Hepatocyte (in vitro differentiated cells): Measurements from ENCODE around the gene MIX23. TPM values are rescaled to one million over a fixed set of nuclear protein-coding genes. Genes with fewer than 3 reads are reported as not detected.

Source experiments
- DNase-seq: peaks from one replicate; pipeline ENCODE4 v3.0.0-alpha.2; 2016; ENCODE audit warnings: low spot score
- H2AFZ ChIP-seq: fragments of 200-600 bp; sonication (generic); 2 replicates; pipeline ENCODE4 v1.6.0; 2016; ENCODE audit warnings: antibody characterized with exemption, mild to moderate bottlenecking
- H3K27ac ChIP-seq: fragments of 200-600 bp; sonication (generic); 2 replicates; pipeline ENCODE4 v1.5.1; 2016; ENCODE audit warnings: mild to moderate bottlenecking
- H3K27me3 ChIP-seq: fragments of 200-600 bp; sonication (generic); 2 replicates; pipeline ENCODE4 v1.6.1; 2016
- H3K36me3 ChIP-seq: fragments of 200-600 bp; sonication (generic); replicated peaks from 2 replicates; pipeline ENCODE4 v1.5.1; 2016; ENCODE audit warnings: low read depth; ENCODE audit not compliant: insufficient read depth
- H3K4me1 ChIP-seq: fragments of 200-600 bp; sonication (generic); 2 replicates; pipeline ENCODE4 v1.5.1; 2016; ENCODE audit warnings: mild to moderate bottlenecking, moderate library complexity; ENCODE audit not compliant: insufficient read depth
- H3K4me2 ChIP-seq: fragments of 200-600 bp; sonication (generic); 2 replicates; pipeline ENCODE4 v1.6.0; 2016
- H3K4me3 ChIP-seq: fragments of 200-600 bp; sonication (generic); 2 replicates; pipeline ENCODE4 v1.5.1; 2016; ENCODE audit warnings: mild to moderate bottlenecking
- H3K79me2 ChIP-seq: fragments of 200-600 bp; sonication (generic); 2 replicates; pipeline ENCODE4 v1.6.0; 2017; ENCODE audit warnings: mild to moderate bottlenecking
- H3K9me2 ChIP-seq: fragments of 200-600 bp; sonication (generic); replicated peaks from 2 replicates; pipeline ENCODE4 v1.6.0; 2017; ENCODE audit warnings: mild to moderate bottlenecking; ENCODE audit not compliant: insufficient read depth
- H3K9me3 ChIP-seq: fragments of 200-600 bp; sonication (generic); 2 replicates; pipeline ENCODE4 v1.5.1; 2016; ENCODE audit warnings: low read depth, mild to moderate bottlenecking
- H4K20me1 ChIP-seq: fragments of 200-600 bp; sonication (generic); 2 replicates; pipeline ENCODE4 v1.6.0; 2016; ENCODE audit warnings: mild to moderate bottlenecking; ENCODE audit not compliant: insufficient read depth, poor library complexity, severe bottlenecking
- EZH2 ChIP-seq: fragments of 200-600 bp; sonication (generic); IDR thresholded peaks from 2 replicates; pipeline ENCODE4 v1.6.1; 2016; ENCODE audit warnings: antibody characterized with exemption, mild to moderate bottlenecking, borderline replicate concordance
- EZH2phosphoT487 ChIP-seq: fragments of 200-600 bp; sonication (generic); IDR thresholded peaks from one replicate; pipeline ENCODE4 v1.6.1; 2018; ENCODE audit warnings: antibody characterized with exemption, mild to moderate bottlenecking, low read depth, moderate library complexity; ENCODE audit not compliant: unreplicated experiment, severe bottlenecking
- WGBS: methylation state at CpG from one replicate; pipeline ENCODE4 v1.1.6; 2016; ENCODE audit warnings: low lambda C conversion rate; ENCODE audit errors: missing lambda C conversion rate; 5-methylcytosine and 5-hydroxymethylcytosine counted together
- polyA plus RNA-seq: library from polyadenylated mRNA; unstranded; fragments of >200 nt; fragmentation: Nextera tagmentation; extraction: Ambion mirVana; gene quantifications from 2 replicates; pipeline ENCODE4 v1.2.1, GENCODE V29; 2016
- total RNA-seq: library from RNA; depleted of rRNA; stranded (reverse); fragments of >200 nt; gene quantifications from 2 replicates; pipeline ENCODE4 v1.2.3, GENCODE V29; 2014
- TF ChIP-seq, protein P1 (sequence below): fragments of 200-600 bp; sonication (generic); IDR thresholded peaks from 2 replicates; pipeline ENCODE4 v1.5.1; 2016; ENCODE audit warnings: antibody characterized with exemption, mild to moderate bottlenecking; ENCODE audit not compliant: poor library complexity

MIX23 gene
- total and polyA plus RNA-seq, 2 experiments from 2014 or later: 42.0 to 46.4 TPM

- H3K27ac ChIP-seq: no peak overlapping the region
- no peak for TF ChIP-seq EZH2
- no peak for TF ChIP-seq EZH2phosphoT487
- TF ChIP-seq, protein P1, sequence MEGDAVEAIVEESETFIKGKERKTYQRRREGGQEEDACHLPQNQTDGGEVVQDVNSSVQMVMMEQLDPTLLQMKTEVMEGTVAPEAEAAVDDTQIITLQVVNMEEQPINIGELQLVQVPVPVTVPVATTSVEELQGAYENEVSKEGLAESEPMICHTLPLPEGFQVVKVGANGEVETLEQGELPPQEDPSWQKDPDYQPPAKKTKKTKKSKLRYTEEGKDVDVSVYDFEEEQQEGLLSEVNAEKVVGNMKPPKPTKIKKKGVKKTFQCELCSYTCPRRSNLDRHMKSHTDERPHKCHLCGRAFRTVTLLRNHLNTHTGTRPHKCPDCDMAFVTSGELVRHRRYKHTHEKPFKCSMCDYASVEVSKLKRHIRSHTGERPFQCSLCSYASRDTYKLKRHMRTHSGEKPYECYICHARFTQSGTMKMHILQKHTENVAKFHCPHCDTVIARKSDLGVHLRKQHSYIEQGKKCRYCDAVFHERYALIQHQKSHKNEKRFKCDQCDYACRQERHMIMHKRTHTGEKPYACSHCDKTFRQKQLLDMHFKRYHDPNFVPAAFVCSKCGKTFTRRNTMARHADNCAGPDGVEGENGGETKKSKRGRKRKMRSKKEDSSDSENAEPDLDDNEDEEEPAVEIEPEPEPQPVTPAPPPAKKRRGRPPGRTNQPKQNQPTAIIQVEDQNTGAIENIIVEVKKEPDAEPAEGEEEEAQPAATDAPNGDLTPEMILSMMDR: no peak
- no peaks in the 10 kb centered on the region for H3K9me3 ChIP-seq
- H3K4me1 ChIP-seq: no peaks in the 10 kb centered on the region
- no peak overlapping the region for H3K4me2 ChIP-seq
- no peak overlapping the region for H3K4me3 ChIP-seq
- no peaks in the 10 kb centered on the region for H4K20me1 ChIP-seq
- no peak for DNase-seq
- H3K9me2 ChIP-seq: no peaks in the 10 kb centered on the region
- no peaks in the 10 kb centered on the region for H3K36me3 ChIP-seq
- H3K27me3 ChIP-seq: no peaks in the 10 kb centered on the region
- no peak overlapping the region for H2AFZ ChIP-seq
- H3K79me2 ChIP-seq: no peaks in the 10 kb centered on the region
- WGBS: 67% methylated on average over 4 of the region's 4 CpGs
Observed at GRCh38 chr3:122315619-122316018, 67.4 kb downstream of the MIX23 start.

DNA sequence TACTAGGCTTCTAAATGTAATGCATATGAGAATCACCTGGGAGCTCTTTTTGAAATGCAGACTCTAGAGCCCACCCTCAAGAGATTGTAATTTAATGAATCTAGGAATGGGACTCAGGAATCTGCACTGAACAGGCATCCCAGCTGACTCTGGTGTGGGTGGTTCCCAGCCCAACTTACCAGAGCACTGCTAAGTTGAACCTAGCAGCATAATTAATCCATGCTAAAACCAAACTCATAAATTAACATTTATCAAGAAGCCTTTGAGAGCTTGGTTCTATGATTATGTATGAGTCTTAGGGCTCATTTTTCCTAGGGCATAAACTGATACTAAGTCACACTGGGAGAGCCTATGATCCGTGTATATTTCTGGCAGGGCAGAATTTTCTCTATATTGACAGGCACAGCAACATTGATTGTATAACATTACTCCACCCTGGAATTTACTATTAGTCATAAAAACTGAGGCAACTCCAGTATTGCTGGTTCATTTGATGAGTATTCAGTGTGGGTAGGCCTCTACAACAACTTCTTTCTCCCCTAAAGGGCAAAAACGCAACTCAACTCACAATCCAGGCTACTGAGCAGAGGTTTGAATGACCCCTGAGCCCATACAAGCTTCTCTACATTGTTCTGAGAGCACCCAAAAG is 68.7 kb downstream of the MIX23 start:
- no peaks in the 10 kb centered on the region for H3K9me2 ChIP-seq
- no peak for TF ChIP-seq EZH2phosphoT487
- H3K9me3 ChIP-seq: no peaks in the 10 kb centered on the region
- H3K4me3 ChIP-seq: no peak overlapping the region
- H3K27ac ChIP-seq: peak overlapping the region; percentile 72
- no peaks in the 10 kb centered on the region for H3K79me2 ChIP-seq
- no peaks in the 10 kb centered on the region for H4K20me1 ChIP-seq
- no peak overlapping the region for H2AFZ ChIP-seq
- 72% methylated on average over 2 of the region's 2 CpGs for WGBS
- no peak overlapping the region for H3K4me2 ChIP-seq
- no peaks in the 10 kb centered on the region for H3K36me3 ChIP-seq
- no peaks in the 10 kb centered on the region for H3K27me3 ChIP-seq
- H3K4me1 ChIP-seq: no peaks in the 10 kb centered on the region
- DNase-seq: no peak

GRCh38 chr3:122313281-122313680 is 69.8 kb downstream of the MIX23 start:
- WGBS: 81% methylated on average over 3 of the region's 3 CpGs
- Histone ChIP-seq H3K27me3 (no peaks in the 10 kb centered on the region), H3K4me3 (no peak overlapping the region), H3K27ac (no peak overlapping the region), H2AFZ (no peak overlapping the region), H3K4me2 (no peak overlapping the region), H3K36me3 (no peaks in the 10 kb centered on the region), H3K79me2 (no peaks in the 10 kb centered on the region), H3K9me2 (no peaks in the 10 kb centered on the region), H3K9me3 (no peaks in the 10 kb centered on the region), H4K20me1 (no peaks in the 10 kb centered on the region), H3K4me1 (no peaks in the 10 kb centered on the region)
- DNase-seq: no peak
- TF ChIP-seq EZH2phosphoT487: no peak
- no peak for TF ChIP-seq EZH2
- TF ChIP-seq, protein P1: no peak

DNA sequence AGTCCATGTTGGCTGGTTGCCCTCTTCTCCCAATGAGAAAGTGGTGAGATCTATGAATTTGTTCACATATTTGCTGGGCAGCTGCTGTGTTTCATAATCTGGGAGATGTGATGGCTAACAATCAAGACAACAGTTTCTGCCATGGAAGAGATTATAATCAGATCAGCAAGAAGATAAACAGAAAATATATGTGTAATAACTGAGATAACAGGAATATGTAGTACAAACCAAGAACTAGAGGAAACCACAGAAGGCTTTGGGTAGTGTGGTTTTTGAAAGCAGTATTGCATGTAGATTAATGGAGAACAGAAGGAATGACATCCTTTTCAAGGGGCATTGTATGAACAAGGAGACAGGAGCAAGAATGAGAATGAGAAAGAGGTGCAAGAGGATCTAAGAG is 70.2 kb downstream of the MIX23 start:
- Histone ChIP-seq H3K4me2 (no peak overlapping the region), H3K4me1 (no peaks in the 10 kb centered on the region), H2AFZ (no peak overlapping the region), H3K27ac (no peak overlapping the region), H3K27me3 (no peaks in the 10 kb centered on the region), H3K9me3 (no peaks in the 10 kb centered on the region), H4K20me1 (no peaks in the 10 kb centered on the region), H3K36me3 (no peaks in the 10 kb centered on the region), H3K9me2 (no peaks in the 10 kb centered on the region), H3K79me2 (no peaks in the 10 kb centered on the region), H3K4me3 (no peak overlapping the region)
- no peak for TF ChIP-seq EZH2
- no peak for TF ChIP-seq EZH2phosphoT487
- TF ChIP-seq, protein P1: no peak
- DNase-seq: no peak
